ENCODE data around the gene SFTPD.

The SFTPD gene

DNA sequence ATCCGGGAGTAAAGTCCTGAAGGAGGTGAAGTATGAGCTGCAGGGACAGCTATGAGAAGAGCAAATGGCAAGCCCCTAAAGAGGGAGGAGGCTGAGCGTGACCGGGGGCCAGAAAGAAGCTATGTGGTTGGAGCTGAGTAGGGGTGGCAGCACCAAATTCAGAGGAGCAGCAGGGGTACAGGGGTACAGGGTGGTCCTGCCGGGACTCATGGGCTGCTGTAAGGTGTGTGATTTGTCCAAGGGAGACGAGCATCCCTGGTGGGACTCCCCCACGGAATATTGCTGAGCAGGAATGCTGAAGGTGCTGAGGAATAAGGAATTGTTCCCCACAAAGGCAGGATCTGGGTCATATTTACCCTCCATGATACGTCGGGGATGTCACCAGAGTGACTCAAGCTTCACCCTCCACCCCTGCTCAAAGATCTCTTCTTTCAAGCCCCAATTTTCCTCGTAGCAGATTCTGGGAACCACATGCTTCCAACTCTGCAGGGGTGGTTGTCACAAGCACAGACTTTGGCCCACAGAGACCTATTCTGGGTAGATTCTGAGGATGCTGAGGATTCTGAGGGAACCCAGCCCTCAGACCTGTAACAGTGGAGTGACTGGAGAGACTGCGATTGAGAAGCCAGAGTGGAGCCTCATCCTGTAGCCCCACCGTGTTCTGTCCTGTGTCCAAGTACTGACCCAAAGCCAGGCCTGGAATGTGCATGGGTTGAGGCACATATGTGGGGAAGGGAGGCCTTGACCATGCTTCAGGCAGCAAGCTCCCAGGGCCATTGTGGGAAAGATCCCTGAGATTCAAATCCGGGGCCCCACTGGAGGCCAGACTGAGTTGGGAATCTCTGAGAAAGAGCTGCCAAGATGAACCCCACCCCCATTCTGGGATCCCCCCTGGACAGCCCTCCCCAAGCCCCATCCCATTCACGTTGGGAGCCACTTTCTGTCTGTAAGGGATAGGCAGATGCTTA lies 4.2 kb downstream of the SFTPD start:
- Histone ChIP-seq H3K79me1 (replicated peaks; ENCODE audit: low read length, poor library complexity, severe bottlenecking) (no peaks in the 10 kb centered on the region), H3K4me2 (ENCODE audit: low read length, poor library complexity, severe bottlenecking) (no peak overlapping the region), H2BK120ac (ENCODE audit: low read depth, low read length) (no peak overlapping the region), H3K18ac (ENCODE audit: low read depth in 1 of 2, low read length in 2 of 2) (no peak overlapping the region), H3K27ac (ENCODE audit: low read length, poor library complexity, severe bottlenecking) (no peak overlapping the region), H2AFZ (ENCODE audit: low read depth, low read length) (no peak overlapping the region), H3K23ac (ENCODE audit: low read length in 2 of 2) (no peak overlapping the region), H4K91ac (ENCODE audit: low read length) (no peak overlapping the region), H4K8ac (ENCODE audit: low read length) (no peak overlapping the region), H2BK15ac (ENCODE audit: low read depth, poor library complexity, severe bottlenecking) (no peak overlapping the region), H3K4me3 (ENCODE audit: insufficient read depth in 1 of 2, low read depth in 1 of 2, low read length in 2 of 2) (no peak overlapping the region), H3K27me3 (ENCODE audit: control insufficient read depth in 1 of 2, insufficient read depth in 1 of 2, low read length in 2 of 2) (peaks cover 65 to 75% of the 10 kb centered on the region in 2 experiments), H3K36me3 (ENCODE audit: control insufficient read depth in 1 of 2, insufficient read depth in 2 of 2, low read depth in 1 of 2, low read length in 2 of 2) (no peaks in the 10 kb centered on the region), H2BK5ac (ENCODE audit: low read depth, low read length, poor library complexity, severe bottlenecking) (no peak overlapping the region), H2BK12ac (ENCODE audit: low read length in 2 of 2) (no peak overlapping the region), H3K14ac (ENCODE audit: low read length in 2 of 2) (peak overlapping the region in 1 of 2 experiments; percentile 39), H3K4ac (ENCODE audit: low read depth in 1 of 2, low read length in 2 of 2) (no peak overlapping the region), H3K9ac (ENCODE audit: low read length) (no peak overlapping the region), H3K9me3 (ENCODE audit: control insufficient read depth, low read length) (peaks cover 2% of the 10 kb centered on the region), H3K4me1 (ENCODE audit: control insufficient read depth, insufficient read depth, low read depth, low read length) (no peaks in the 10 kb centered on the region), H2AK5ac (ENCODE audit: low read length, severe bottlenecking) (no peak overlapping the region)
- 82% methylated on average over 13 of the region's 13 CpGs for WGBS
- DNase-seq, result no peak

DNA sequence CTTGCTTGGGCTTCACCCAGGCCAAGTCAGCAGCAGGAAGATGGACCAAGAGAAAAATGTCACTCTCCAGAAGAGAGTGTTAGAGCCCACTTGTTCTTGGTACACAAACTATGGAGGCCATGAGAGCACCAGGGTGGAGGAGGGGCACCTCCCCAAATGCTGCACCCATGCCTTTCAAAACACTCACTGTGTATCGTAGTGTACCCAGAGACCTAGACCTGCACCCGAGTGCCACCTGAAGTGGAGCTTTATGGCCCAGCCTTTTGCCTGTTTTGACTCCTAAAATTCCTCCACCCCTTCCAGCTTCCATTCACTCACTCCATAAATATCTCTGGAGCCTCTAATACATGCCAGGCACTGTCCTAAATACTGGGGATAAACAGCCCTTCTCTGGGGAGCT lies 5.0 kb downstream of the SFTPD start:
- no peak overlapping the region for H4K91ac ChIP-seq (ENCODE audit: low read length)

DNA sequence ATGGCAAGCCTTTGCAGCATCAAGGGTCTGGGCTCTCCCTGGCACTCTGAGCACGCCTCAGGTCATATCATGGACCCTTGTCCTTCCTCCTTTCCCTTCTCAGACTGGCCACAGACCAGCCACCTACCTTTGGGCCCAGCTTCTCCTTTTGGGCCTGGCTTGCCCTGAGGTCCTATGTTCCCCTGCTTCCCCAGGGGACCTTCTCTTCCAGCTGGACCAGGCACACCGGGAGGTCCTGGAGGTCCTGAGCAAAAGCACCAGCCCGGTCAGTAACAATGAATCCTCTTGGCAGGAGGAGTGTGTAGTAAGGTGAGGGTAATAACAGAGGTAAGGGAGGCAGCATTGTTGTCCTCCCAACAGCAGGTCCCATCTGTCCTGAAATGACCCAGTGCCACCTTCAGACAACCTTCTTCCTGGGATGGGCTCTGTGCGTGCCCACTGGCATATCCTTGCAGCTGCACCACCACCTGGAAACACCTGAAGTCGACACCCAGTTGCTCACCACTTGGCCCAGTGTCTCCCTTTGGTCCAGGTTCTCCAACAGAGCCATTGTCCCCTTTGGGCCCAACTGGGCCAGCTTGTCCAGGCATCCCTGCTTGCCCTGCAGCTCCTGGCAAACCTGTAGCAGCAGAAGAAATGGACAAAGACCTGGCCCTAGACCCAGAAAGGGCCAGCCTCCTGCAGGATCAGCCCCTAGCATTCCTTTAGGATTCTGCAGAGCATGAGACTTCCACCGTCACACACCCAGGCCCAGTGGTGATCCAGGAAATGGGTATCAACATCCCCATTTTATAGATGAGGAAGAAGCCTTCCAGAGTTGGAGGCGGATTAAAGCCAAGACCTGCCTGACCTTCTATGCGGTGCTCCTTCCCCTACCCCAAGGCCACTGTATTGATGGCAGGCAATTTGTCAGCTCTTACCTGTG lies 6.4 kb downstream of the SFTPD start:
- H3K27me3 ChIP-seq (ENCODE audit: control insufficient read depth in 1 of 2, insufficient read depth in 1 of 2, low read length in 2 of 2), result peaks cover 57 to 75% of the 10 kb centered on the region in 2 experiments
- WGBS, result 88% methylated on average over 7 of the region's 8 CpGs

More for the DNA sequence above, 5.0 kb downstream of the SFTPD start:
- H3K79me1 ChIP-seq (replicated peaks; ENCODE audit: low read length, poor library complexity, severe bottlenecking), result no peaks in the 10 kb centered on the region
- no peaks in the 10 kb centered on the region for H3K9me3 ChIP-seq (ENCODE audit: control insufficient read depth, low read length)
- H2AK5ac ChIP-seq (ENCODE audit: low read length, severe bottlenecking), result no peak overlapping the region
- no peak overlapping the region for H3K14ac ChIP-seq (ENCODE audit: low read length in 2 of 2)
- H2BK12ac ChIP-seq (ENCODE audit: low read length in 2 of 2), result no peak overlapping the region
- H3K23ac ChIP-seq (ENCODE audit: low read length in 2 of 2), result no peak overlapping the region
- DNase-seq, result no peak
- no peak overlapping the region for H2BK5ac ChIP-seq (ENCODE audit: low read depth, low read length, poor library complexity, severe bottlenecking)
- H3K18ac ChIP-seq (ENCODE audit: low read depth in 1 of 2, low read length in 2 of 2), result no peak overlapping the region
- 77% methylated on average over 2 of the region's 2 CpGs for WGBS
- no peak overlapping the region for H3K4me3 ChIP-seq (ENCODE audit: insufficient read depth in 1 of 2, low read depth in 1 of 2, low read length in 2 of 2)
- no peak overlapping the region for H2BK15ac ChIP-seq (ENCODE audit: low read depth, poor library complexity, severe bottlenecking)
- H4K8ac ChIP-seq (ENCODE audit: low read length), result no peak overlapping the region
- peaks cover 62 to 75% of the 10 kb centered on the region in 2 experiments for H3K27me3 ChIP-seq (ENCODE audit: control insufficient read depth in 1 of 2, insufficient read depth in 1 of 2, low read length in 2 of 2)
- H2AFZ ChIP-seq (ENCODE audit: low read depth, low read length), result no peak overlapping the region
- H3K4me2 ChIP-seq (ENCODE audit: low read length, poor library complexity, severe bottlenecking), result no peak overlapping the region
- no peak overlapping the region for H3K4ac ChIP-seq (ENCODE audit: low read depth in 1 of 2, low read length in 2 of 2)
- H3K27ac ChIP-seq (ENCODE audit: low read length, poor library complexity, severe bottlenecking), result no peak overlapping the region
- no peak overlapping the region for H2BK120ac ChIP-seq (ENCODE audit: low read depth, low read length)
- H3K36me3 ChIP-seq (ENCODE audit: control insufficient read depth in 1 of 2, insufficient read depth in 2 of 2, low read depth in 1 of 2, low read length in 2 of 2), result no peaks in the 10 kb centered on the region
- no peaks in the 10 kb centered on the region for H3K4me1 ChIP-seq (ENCODE audit: control insufficient read depth, insufficient read depth, low read depth, low read length)
- H3K9ac ChIP-seq (ENCODE audit: low read length), result no peak overlapping the region

More for the DNA sequence above, 6.4 kb downstream of the SFTPD start:
- H2BK15ac ChIP-seq (ENCODE audit: low read depth, poor library complexity, severe bottlenecking), result peak overlapping the region; percentile 36
- no peak overlapping the region for H2BK5ac ChIP-seq (ENCODE audit: low read depth, low read length, poor library complexity, severe bottlenecking)
- no peaks in the 10 kb centered on the region for H3K36me3 ChIP-seq (ENCODE audit: control insufficient read depth in 1 of 2, insufficient read depth in 2 of 2, low read depth in 1 of 2, low read length in 2 of 2)
- no peaks in the 10 kb centered on the region for H3K79me1 ChIP-seq (replicated peaks; ENCODE audit: low read length, poor library complexity, severe bottlenecking)
- no peak overlapping the region for H3K14ac ChIP-seq (ENCODE audit: low read length in 2 of 2)
- no peak overlapping the region for H4K91ac ChIP-seq (ENCODE audit: low read length)
- no peak overlapping the region for H2AK5ac ChIP-seq (ENCODE audit: low read length, severe bottlenecking)
- H3K4me3 ChIP-seq (ENCODE audit: insufficient read depth in 1 of 2, low read depth in 1 of 2, low read length in 2 of 2), result no peak overlapping the region
- no peak overlapping the region for H2AFZ ChIP-seq (ENCODE audit: low read depth, low read length)
- no peaks in the 10 kb centered on the region for H3K4me1 ChIP-seq (ENCODE audit: control insufficient read depth, insufficient read depth, low read depth, low read length)
- no peak overlapping the region for H2BK12ac ChIP-seq (ENCODE audit: low read length in 2 of 2)
- no peaks in the 10 kb centered on the region for H3K9me3 ChIP-seq (ENCODE audit: control insufficient read depth, low read length)
- H3K23ac ChIP-seq (ENCODE audit: low read length in 2 of 2), result peak overlapping the region in 1 of 2 experiments; percentile 11
- no peak overlapping the region for H2BK120ac ChIP-seq (ENCODE audit: low read depth, low read length)
- no peak overlapping the region for H3K9ac ChIP-seq (ENCODE audit: low read length)
- H4K8ac ChIP-seq (ENCODE audit: low read length), result no peak overlapping the region
- DNase-seq, result no peak
- no peak overlapping the region for H3K4me2 ChIP-seq (ENCODE audit: low read length, poor library complexity, severe bottlenecking)
- H3K27ac ChIP-seq (ENCODE audit: low read length, poor library complexity, severe bottlenecking), result no peak overlapping the region
- H3K18ac ChIP-seq (ENCODE audit: low read depth in 1 of 2, low read length in 2 of 2), result no peak overlapping the region
- H3K4ac ChIP-seq (ENCODE audit: low read depth in 1 of 2, low read length in 2 of 2), result no peak overlapping the region
